Hepatocyte (in vitro differentiated cells): ENCODE data around the gene NSUN2.

Source experiments
- EZH2 ChIP-seq: fragments of 200-600 bp; sonication (generic); IDR thresholded peaks from 2 replicates; pipeline ENCODE4 v1.6.1; 2016; ENCODE audit warnings: antibody characterized with exemption, mild to moderate bottlenecking, borderline replicate concordance
- TF ChIP-seq, protein P1 (sequence below): fragments of 200-600 bp; sonication (generic); IDR thresholded peaks from 2 replicates; pipeline ENCODE4 v1.5.1; 2016; ENCODE audit warnings: antibody characterized with exemption, mild to moderate bottlenecking; ENCODE audit not compliant: poor library complexity

GRCh38 chr5:6585168-6585567, 47.7 kb downstream of the NSUN2 start:
- TF ChIP-seq, protein P1, sequence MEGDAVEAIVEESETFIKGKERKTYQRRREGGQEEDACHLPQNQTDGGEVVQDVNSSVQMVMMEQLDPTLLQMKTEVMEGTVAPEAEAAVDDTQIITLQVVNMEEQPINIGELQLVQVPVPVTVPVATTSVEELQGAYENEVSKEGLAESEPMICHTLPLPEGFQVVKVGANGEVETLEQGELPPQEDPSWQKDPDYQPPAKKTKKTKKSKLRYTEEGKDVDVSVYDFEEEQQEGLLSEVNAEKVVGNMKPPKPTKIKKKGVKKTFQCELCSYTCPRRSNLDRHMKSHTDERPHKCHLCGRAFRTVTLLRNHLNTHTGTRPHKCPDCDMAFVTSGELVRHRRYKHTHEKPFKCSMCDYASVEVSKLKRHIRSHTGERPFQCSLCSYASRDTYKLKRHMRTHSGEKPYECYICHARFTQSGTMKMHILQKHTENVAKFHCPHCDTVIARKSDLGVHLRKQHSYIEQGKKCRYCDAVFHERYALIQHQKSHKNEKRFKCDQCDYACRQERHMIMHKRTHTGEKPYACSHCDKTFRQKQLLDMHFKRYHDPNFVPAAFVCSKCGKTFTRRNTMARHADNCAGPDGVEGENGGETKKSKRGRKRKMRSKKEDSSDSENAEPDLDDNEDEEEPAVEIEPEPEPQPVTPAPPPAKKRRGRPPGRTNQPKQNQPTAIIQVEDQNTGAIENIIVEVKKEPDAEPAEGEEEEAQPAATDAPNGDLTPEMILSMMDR: no peak
- TF ChIP-seq EZH2: no peak
